GM23338 (cell line): ENCODE measurements around the gene RGS7. TPM values are rescaled to one million over a fixed set of nuclear protein-coding genes. Genes with fewer than 3 reads are reported as not detected.

ENCODE experiments used
- ATAC-seq: fragments of 200-7000 bp; cut with Tn5 transposase; 3 replicates; pipeline ENCODE4 v1.9.1; 2020
- DNase-seq: peaks from one replicate; pipeline ENCODE4 v3.0.0-alpha.2; 2015; ENCODE audit warnings: low spot score
- H2AFZ ChIP-seq: fragments of 200-600 bp; sonication (generic); 2 replicates; pipeline ENCODE4 v1.8.0; 2016; ENCODE audit warnings: antibody characterized with exemption, mild to moderate bottlenecking, moderate library complexity
- H3F3A ChIP-seq: fragments of 200-600 bp; sonication (generic); replicated peaks from 2 replicates; pipeline ENCODE4 v1.8.0; 2017; ENCODE audit warnings: antibody characterized with exemption, mixed run types, low read depth
- H3K27ac ChIP-seq: fragments of 200-600 bp; sonication (generic); 2 replicates; pipeline ENCODE4 v1.6.1; 2016; ENCODE audit warnings: low read depth
- H3K27me3 ChIP-seq: fragments of 200-600 bp; sonication (generic); 2 replicates; pipeline ENCODE4 v1.8.0; 2016; ENCODE audit warnings: mild to moderate bottlenecking, mixed run types, moderate library complexity; ENCODE audit not compliant: insufficient read depth
- H3K36me3 ChIP-seq: fragments of 200-600 bp; sonication (generic); 2 replicates; pipeline ENCODE4 v1.8.0; 2016; ENCODE audit warnings: mild to moderate bottlenecking; ENCODE audit not compliant: insufficient read depth
- H3K4me1 ChIP-seq: fragments of 200-600 bp; sonication (generic); 2 replicates; pipeline ENCODE4 v1.8.0; 2016; ENCODE audit warnings: mild to moderate bottlenecking, moderate library complexity; ENCODE audit not compliant: insufficient read depth
- H3K4me2 ChIP-seq: fragments of 200-600 bp; sonication (generic); 2 replicates; pipeline ENCODE4 v1.7.1; 2017; ENCODE audit warnings: mixed run types
- H3K4me3 ChIP-seq: fragments of 200-600 bp; sonication (generic); 2 replicates; pipeline ENCODE4 v1.6.1; 2016; ENCODE audit warnings: mixed run types
- H3K79me2 ChIP-seq: fragments of 200-600 bp; sonication (generic); replicated peaks from 2 replicates; pipeline ENCODE4 v1.8.0; 2017; ENCODE audit warnings: mild to moderate bottlenecking; ENCODE audit not compliant: insufficient read depth
- H3K9me2 ChIP-seq: fragments of 200-600 bp; sonication (generic); 2 replicates; pipeline ENCODE4 v1.8.0; 2017; ENCODE audit not compliant: insufficient read depth
- H4K20me1 ChIP-seq: fragments of 200-600 bp; sonication (generic); replicated peaks from 2 replicates; pipeline ENCODE4 v1.8.0; 2017; ENCODE audit warnings: mild to moderate bottlenecking; ENCODE audit not compliant: insufficient read depth
- H3K27ac Mint-ChIP-seq: 2 replicates; pipeline ENCODE4 v1.8.0; 2020; ENCODE audit warnings: inconsistent platforms, mild to moderate bottlenecking, moderate library complexity, mixed read lengths
- H3K27me3 Mint-ChIP-seq: 3 replicates; pipeline ENCODE4 v1.8.0; 2022; ENCODE audit warnings: low read depth, mild to moderate bottlenecking, moderate library complexity, mixed read lengths, inconsistent platforms; ENCODE audit not compliant: insufficient read depth, poor library complexity
- H3K36me3 Mint-ChIP-seq: 3 replicates; pipeline ENCODE4 v1.8.0; 2021; ENCODE audit warnings: low read depth, mild to moderate bottlenecking, inconsistent platforms, moderate library complexity, mixed read lengths
- H3K4me1 Mint-ChIP-seq: 3 replicates; pipeline ENCODE4 v1.8.0; 2020; ENCODE audit warnings: mild to moderate bottlenecking, inconsistent platforms, mixed read lengths
- H3K4me3 Mint-ChIP-seq: 3 replicates; pipeline ENCODE4 v1.8.0; 2021; ENCODE audit warnings: moderate library complexity, mild to moderate bottlenecking, inconsistent platforms, mixed read lengths
- H3K9me3 Mint-ChIP-seq: 3 replicates; pipeline ENCODE4 v1.8.0; 2020; ENCODE audit warnings: moderate library complexity, mild to moderate bottlenecking, inconsistent platforms, mixed read lengths
- CTCF ChIP-seq, 2 experiments: fragments of 200-600 bp in 1 of 2; sonication (generic) in 1 of 2; conservative IDR thresholded peaks; 2 replicates each; pipeline versions ENCODE4 v1.5.1 to v1.6.1; 2016 to 2017; ENCODE audit warnings: antibody characterized with exemption in 2 of 2, low read depth in 2 of 2, mild to moderate bottlenecking in 2 of 2, moderate library complexity in 1 of 2
- ETS1 ChIP-seq: IDR thresholded peaks from 2 replicates; pipeline ENCODE4 v1.6.1; 2016; ENCODE audit warnings: antibody characterized with exemption
- EZH2 ChIP-seq: fragments of 200-600 bp; sonication (generic); IDR thresholded peaks from one replicate; pipeline ENCODE4 v1.8.0; 2017; ENCODE audit warnings: antibody characterized with exemption, mild to moderate bottlenecking, low read depth; ENCODE audit not compliant: unreplicated experiment
- EZH2phosphoT487 ChIP-seq: fragments of 200-600 bp; sonication (generic); IDR thresholded peaks from one replicate; pipeline ENCODE4 v1.8.1; 2018; ENCODE audit warnings: antibody characterized with exemption; ENCODE audit not compliant: unreplicated experiment
- JUNB ChIP-seq: IDR thresholded peaks from one replicate; pipeline ENCODE4 v1.6.1; 2016; ENCODE audit warnings: antibody characterized with exemption; ENCODE audit not compliant: unreplicated experiment
- POLR2AphosphoS5 ChIP-seq: IDR thresholded peaks from 2 replicates; pipeline ENCODE4 v1.6.1; 2016; ENCODE audit warnings: antibody characterized with exemption, low read depth
- ZNF114 ChIP-seq: fragments of 250-450 bp; sonication (Bioruptor Pico); IDR thresholded peaks from 2 replicates; pipeline ENCODE4 v1.5.0; 2020; ENCODE audit warnings: mild to moderate bottlenecking, moderate library complexity
- ZNF331 ChIP-seq: fragments of 250-450 bp; sonication (Bioruptor Pico); IDR thresholded peaks from 2 replicates; pipeline ENCODE4 v1.5.0; 2020; ENCODE audit warnings: low read depth, mild to moderate bottlenecking, moderate library complexity
- polyA plus RNA-seq: library from polyadenylated mRNA; unstranded; fragments of >200 nt; fragmentation: Nextera tagmentation; extraction: Ambion mirVana; gene quantifications from 2 replicates; pipeline ENCODE4 v1.2.1, GENCODE V29; 2016
- total RNA-seq: library from RNA; depleted of rRNA; stranded (reverse); fragments of >200 nt; shearing (Covaris generic); gene quantifications from 2 replicates; pipeline ENCODE4 v1.2.3, GENCODE V29; 2014
- TF ChIP-seq, protein P1 (sequence below): IDR thresholded peaks from one replicate; pipeline ENCODE4 v1.6.1; 2018; ENCODE audit warnings: antibody characterized with exemption; ENCODE audit not compliant: unreplicated experiment

The RGS7 gene
- total and polyA plus RNA-seq, 2 experiments from 2014 or later: 2.0 to 2.2 TPM

GRCh38 chr1:241180569-241180968, 176.4 kb downstream of the RGS7 start (continued):
- TF ChIP-seq ZNF114 (no peak), ZNF331 (CRISPR knock-in tag) (no peak), JUNB (no peak), ETS1 (no peak), CTCF (conservative IDR thresholded peaks at IDR 0.05; ENCODE audit: low read depth in 2 of 2) (no peak), POLR2AphosphoS5 (no peak)

DNA sequence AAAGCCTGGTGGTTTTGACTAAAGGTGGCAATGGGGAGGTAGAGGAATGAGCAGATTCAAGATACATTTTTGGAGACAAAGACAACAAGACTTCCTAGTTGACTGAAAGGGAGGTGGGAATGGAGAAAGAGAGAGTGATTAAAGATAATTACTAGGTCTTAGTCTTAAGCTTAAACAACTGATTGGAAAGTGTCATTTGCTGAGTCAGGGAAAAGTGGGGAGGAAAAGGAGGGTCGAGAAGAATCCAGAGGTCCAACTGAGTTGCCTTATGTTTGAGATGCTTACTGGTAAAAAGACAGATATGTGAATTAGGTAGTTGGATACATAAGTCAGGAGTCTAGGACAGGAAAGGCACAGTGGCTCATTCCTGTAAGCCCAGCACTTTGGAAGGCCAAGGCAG, 179.3 kb downstream of the RGS7 start:
- H3K4me1 Mint-ChIP-seq: no peaks in the 10 kb centered on the region
- H3K4me3 Mint-ChIP-seq: no peak overlapping the region
- Histone ChIP-seq H3K4me3 (no peak overlapping the region), H3K4me1 (no peaks in the 10 kb centered on the region), H4K20me1 (no peaks in the 10 kb centered on the region), H3K9me2 (no peaks in the 10 kb centered on the region), H3K36me3 (no peaks in the 10 kb centered on the region), H3K4me2 (no peak overlapping the region), H3K27me3 (no peaks in the 10 kb centered on the region), H3K79me2 (no peaks in the 10 kb centered on the region), H3K27ac (no peak overlapping the region), H3F3A (no peaks in the 10 kb centered on the region), H2AFZ (no peak overlapping the region)
- no peak overlapping the region for H3K27ac Mint-ChIP-seq
- no peak for DNase-seq
- ATAC-seq: no peak
- no peaks in the 10 kb centered on the region for H3K27me3 Mint-ChIP-seq
- no peaks in the 10 kb centered on the region for H3K9me3 Mint-ChIP-seq
- no peaks in the 10 kb centered on the region for H3K36me3 Mint-ChIP-seq
- no peak for TF ChIP-seq ETS1
- TF ChIP-seq EZH2phosphoT487: no peak
- no peak for TF ChIP-seq CTCF (conservative IDR thresholded peaks at IDR 0.05; ENCODE audit: low read depth in 2 of 2)
- TF ChIP-seq JUNB: no peak
- no peak for TF ChIP-seq POLR2AphosphoS5
- no peak for TF ChIP-seq EZH2
- TF ChIP-seq, protein P1, sequence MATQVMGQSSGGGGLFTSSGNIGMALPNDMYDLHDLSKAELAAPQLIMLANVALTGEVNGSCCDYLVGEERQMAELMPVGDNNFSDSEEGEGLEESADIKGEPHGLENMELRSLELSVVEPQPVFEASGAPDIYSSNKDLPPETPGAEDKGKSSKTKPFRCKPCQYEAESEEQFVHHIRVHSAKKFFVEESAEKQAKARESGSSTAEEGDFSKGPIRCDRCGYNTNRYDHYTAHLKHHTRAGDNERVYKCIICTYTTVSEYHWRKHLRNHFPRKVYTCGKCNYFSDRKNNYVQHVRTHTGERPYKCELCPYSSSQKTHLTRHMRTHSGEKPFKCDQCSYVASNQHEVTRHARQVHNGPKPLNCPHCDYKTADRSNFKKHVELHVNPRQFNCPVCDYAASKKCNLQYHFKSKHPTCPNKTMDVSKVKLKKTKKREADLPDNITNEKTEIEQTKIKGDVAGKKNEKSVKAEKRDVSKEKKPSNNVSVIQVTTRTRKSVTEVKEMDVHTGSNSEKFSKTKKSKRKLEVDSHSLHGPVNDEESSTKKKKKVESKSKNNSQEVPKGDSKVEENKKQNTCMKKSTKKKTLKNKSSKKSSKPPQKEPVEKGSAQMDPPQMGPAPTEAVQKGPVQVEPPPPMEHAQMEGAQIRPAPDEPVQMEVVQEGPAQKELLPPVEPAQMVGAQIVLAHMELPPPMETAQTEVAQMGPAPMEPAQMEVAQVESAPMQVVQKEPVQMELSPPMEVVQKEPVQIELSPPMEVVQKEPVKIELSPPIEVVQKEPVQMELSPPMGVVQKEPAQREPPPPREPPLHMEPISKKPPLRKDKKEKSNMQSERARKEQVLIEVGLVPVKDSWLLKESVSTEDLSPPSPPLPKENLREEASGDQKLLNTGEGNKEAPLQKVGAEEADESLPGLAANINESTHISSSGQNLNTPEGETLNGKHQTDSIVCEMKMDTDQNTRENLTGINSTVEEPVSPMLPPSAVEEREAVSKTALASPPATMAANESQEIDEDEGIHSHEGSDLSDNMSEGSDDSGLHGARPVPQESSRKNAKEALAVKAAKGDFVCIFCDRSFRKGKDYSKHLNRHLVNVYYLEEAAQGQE: no peak
